ENCODE data around the gene GATA1.

- TF ChIP-seq CTCF (IDR thresholded peaks at IDR 0.05; ENCODE audit: low read length) = no peak
- no peak for TF ChIP-seq EZH2 (IDR thresholded peaks at IDR 0.05; ENCODE audit: borderline replicate concordance, low read length)
Observed at GRCh38 chrX:48782795-48783194, 3.6 kb upstream of the GATA1 start.
